HL-60 (cell line): Measurements from ENCODE around the gene KDM3B.

ENCODE experiments used
- DNase-seq, 2 experiments: peaks; one replicate each; pipeline ENCODE4 v3.0.0-alpha.2; 2010 to 2020; ENCODE audit warnings: low read depth in 1 of 2, low spot score in 1 of 2
- H3K27ac ChIP-seq: fragments of 250-450 bp; sonication (Bioruptor Pico); replicated peaks from 2 replicates; pipeline ENCODE4 v1.5.1; 2020; ENCODE audit warnings: mild to moderate bottlenecking, moderate library complexity
- H3K27me3 ChIP-seq: fragments of 250-450 bp; sonication (Bioruptor Pico); 2 replicates; pipeline ENCODE4 v1.5.1; 2021; ENCODE audit warnings: mild to moderate bottlenecking, moderate library complexity; ENCODE audit not compliant: insufficient read depth, poor library complexity, severe bottlenecking
- H3K4me3 ChIP-seq: replicated peaks from 2 replicates; pipeline ENCODE4 v1.5.1; 2011; ENCODE audit warnings: mild to moderate bottlenecking, control low read depth, low read length; ENCODE audit not compliant: insufficient read depth
- CTCF ChIP-seq: IDR thresholded peaks from one replicate; pipeline ENCODE4 v1.5.1; 2011; ENCODE audit warnings: low read length, control low read depth, inconsistent platforms; ENCODE audit not compliant: insufficient read depth
- GABPA ChIP-seq: IDR thresholded peaks from 2 replicates; pipeline ENCODE4 v1.6.1; 2012; ENCODE audit warnings: low read depth
- POLR2AphosphoS5 ChIP-seq: IDR thresholded peaks from 2 replicates; pipeline ENCODE4 v1.6.1; 2012; ENCODE audit warnings: low read depth
- SPI1 ChIP-seq: IDR thresholded peaks from 2 replicates; pipeline ENCODE4 v1.6.1; 2012; ENCODE audit warnings: low read depth, mild to moderate bottlenecking, borderline replicate concordance
- TF ChIP-seq, protein P1 (sequence below): IDR thresholded peaks from 2 replicates; pipeline ENCODE4 v1.6.1; 2012; ENCODE audit warnings: low read depth; ENCODE audit not compliant: insufficient replicate concordance

KDM3B gene

GRCh38 chr5:138468966-138469539, 116.6 kb downstream of the KDM3B start:
- no peak for TF ChIP-seq CTCF
- TF ChIP-seq POLR2AphosphoS5: no peak
- TF ChIP-seq GABPA: no peak
- TF ChIP-seq SPI1: no peak
- TF ChIP-seq, protein P1, sequence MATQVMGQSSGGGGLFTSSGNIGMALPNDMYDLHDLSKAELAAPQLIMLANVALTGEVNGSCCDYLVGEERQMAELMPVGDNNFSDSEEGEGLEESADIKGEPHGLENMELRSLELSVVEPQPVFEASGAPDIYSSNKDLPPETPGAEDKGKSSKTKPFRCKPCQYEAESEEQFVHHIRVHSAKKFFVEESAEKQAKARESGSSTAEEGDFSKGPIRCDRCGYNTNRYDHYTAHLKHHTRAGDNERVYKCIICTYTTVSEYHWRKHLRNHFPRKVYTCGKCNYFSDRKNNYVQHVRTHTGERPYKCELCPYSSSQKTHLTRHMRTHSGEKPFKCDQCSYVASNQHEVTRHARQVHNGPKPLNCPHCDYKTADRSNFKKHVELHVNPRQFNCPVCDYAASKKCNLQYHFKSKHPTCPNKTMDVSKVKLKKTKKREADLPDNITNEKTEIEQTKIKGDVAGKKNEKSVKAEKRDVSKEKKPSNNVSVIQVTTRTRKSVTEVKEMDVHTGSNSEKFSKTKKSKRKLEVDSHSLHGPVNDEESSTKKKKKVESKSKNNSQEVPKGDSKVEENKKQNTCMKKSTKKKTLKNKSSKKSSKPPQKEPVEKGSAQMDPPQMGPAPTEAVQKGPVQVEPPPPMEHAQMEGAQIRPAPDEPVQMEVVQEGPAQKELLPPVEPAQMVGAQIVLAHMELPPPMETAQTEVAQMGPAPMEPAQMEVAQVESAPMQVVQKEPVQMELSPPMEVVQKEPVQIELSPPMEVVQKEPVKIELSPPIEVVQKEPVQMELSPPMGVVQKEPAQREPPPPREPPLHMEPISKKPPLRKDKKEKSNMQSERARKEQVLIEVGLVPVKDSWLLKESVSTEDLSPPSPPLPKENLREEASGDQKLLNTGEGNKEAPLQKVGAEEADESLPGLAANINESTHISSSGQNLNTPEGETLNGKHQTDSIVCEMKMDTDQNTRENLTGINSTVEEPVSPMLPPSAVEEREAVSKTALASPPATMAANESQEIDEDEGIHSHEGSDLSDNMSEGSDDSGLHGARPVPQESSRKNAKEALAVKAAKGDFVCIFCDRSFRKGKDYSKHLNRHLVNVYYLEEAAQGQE: no peak
- H3K4me3 ChIP-seq: no peak overlapping the region
- H3K27ac ChIP-seq: no peak overlapping the region
- no peak for DNase-seq
- H3K27me3 ChIP-seq: no peaks in the 10 kb centered on the region

DNA sequence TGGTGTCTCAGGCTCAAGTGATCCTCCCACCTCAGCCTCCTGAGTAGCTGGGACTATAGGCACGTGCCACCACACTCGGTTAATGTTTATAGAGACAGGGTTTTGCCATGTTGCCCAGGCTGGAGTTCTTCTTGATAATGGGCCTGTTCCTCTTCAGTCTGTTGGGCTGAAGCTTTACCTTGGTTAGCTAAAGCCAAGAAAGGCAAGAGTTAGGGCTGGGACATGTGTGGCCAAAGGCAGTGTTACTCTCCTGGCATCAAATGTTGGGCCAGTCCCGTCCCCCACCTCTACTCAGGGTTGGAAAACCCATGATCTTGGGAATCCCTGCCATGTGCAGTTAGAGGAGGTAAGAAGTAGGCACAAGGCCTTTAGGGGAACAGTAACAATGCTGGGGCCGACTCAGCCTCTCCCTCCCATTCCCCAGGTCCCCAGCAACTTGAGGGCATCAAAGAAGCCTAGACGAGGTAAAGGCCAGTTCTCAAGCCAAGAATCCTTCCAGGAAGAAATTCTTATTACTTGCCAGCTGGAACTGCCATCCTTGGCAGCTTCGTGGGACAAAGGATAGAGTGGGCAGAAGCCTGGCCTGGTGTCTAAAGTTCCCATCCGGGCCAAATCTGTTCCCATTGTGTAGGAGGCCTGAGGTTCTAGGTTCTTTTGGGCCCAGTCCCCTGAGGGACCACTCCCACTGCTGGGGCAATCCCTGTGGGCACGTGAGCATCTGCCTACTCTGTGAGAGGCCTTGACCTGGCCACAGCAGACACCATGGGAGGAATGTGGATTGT, 117.2 kb downstream of the KDM3B start:
- H3K4me3 ChIP-seq: no peak overlapping the region
- H3K27me3 ChIP-seq: no peaks in the 10 kb centered on the region
- no peak for TF ChIP-seq SPI1
- no peak overlapping the region for H3K27ac ChIP-seq
- no peak for DNase-seq

DNA sequence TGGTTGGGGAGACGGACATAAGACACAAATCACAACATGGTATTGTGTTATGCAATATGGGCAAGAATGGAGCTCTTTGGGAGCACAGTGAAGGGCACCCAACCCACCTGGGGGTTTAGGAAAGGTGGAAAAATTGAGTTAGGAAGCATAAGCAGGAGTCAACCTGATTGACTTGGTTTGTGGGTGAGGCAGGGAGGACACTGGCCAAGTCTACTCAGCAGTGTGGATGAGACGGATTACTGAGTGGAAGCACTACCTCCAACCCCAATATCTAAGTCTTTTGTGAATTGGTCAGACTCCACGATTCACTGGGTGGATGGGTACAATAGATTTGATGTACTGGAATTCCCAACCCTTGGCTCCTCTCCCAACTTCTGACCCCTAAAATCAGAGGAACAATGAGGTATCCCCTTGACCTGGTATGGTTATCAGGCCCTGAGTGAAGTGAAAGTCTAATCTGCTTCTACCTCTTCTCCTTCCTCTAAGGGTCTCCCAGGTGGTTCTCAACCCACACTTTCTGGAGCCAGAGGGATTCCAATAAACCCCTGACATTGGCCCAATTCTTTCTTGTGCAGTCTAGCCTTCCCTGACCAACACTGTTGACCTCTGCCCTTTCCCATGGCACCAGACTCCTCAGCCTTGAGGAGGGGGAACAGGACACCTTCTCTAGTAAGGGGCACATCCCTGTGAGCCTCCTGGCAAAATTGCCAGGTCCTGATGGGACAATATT, 118.0 kb downstream of the KDM3B start:
- Histone ChIP-seq H3K27me3 (no peaks in the 10 kb centered on the region), H3K27ac (no peak overlapping the region), H3K4me3 (no peak overlapping the region)
- TF ChIP-seq CTCF (no peak), POLR2AphosphoS5 (no peak), GABPA (no peak), SPI1 (no peak)
- TF ChIP-seq, protein P1: no peak
- no peak for DNase-seq

GRCh38 chr5:138471052-138471361, 118.5 kb downstream of the KDM3B start:
- DNase-seq: no peak
- Histone ChIP-seq H3K4me3 (no peak overlapping the region), H3K27me3 (no peaks in the 10 kb centered on the region), H3K27ac (no peak overlapping the region)
- no peak for TF ChIP-seq SPI1
- TF ChIP-seq, protein P1: no peak
